NCI-H526 treated with DMSO at 0.1 percent for 48 hours (cell line): ENCODE data around the gene NEBL.
"Not testable (repeated sequence)": the region's sequence is repeated elsewhere in the genome, so short reads cannot be mapped to it uniquely, and the experiment has no call there.

ENCODE experiments used
- DNase-seq: peaks from one replicate; lab custom pipeline; 2025; lab: John Stamatoyannopoulos, UW

The NEBL gene

GRCh38 chr10:20897146-20897825 is at the start of gene NEBL:
TSS of gene NEBL (minus strand) at chr10:20897311. CDS start at chr10:20897205, 106 bp downstream.
- DNase-seq, result no peak

DNA sequence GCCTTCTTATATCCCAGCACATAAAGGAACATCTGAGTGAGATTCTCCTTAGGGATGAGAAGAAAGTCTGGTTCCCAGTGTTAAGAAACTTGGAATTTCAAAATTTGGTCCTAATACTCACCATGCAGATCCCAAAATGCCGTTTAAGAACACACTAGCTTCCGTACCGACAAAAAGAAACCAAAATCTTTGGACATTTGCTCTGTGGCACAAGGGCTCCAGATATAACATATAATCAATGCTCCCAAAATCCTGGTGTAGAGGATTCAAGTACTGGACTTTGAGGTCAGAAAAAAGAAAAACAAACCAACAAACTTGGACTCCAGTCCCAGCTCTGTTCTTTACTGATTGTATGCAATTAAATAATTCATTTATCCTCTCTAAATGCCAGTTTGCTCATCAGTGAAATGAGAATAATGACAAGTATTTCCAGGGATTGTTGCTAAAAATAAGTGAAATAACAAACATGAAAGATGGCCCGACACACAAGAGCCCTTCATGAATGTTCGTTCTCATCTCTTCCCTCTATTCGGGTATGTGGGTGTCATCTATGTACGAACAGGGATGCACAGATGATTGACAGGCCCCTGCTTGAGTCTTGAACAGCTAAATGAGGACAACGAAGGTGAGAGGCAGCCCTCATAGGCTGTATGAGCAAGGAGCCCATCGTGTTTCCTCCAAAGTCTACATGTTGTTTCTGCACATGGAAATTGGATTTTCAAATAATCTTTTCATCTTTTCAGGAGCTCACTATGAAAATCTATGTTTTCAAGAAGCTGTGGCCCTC is 48.6 kb upstream of the NEBL start:
- no peak for DNase-seq

GRCh38 chr10:20944789-20945502 is 47.8 kb upstream of the NEBL start:
- no peak for DNase-seq

DNA sequence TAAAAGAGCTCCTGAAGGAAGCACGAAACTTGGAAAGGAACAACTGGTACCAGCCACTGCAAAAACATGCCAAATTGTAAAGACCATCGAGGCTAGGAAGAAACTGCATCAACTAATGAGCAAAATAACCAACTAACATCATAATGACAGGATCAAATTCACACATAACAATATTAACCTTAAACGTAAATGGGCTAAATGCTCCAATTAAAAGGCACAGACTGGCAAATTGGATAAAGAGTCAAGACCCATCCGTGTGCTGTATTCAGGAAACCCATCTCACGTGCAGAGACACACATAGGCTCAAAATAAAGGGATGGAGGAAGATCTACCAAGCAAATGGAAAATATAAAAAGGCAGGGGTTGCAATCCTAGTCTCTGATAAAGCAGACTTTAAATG is 42.3 kb upstream of the NEBL start:
- not testable (repeated sequence) for DNase-seq

DNA sequence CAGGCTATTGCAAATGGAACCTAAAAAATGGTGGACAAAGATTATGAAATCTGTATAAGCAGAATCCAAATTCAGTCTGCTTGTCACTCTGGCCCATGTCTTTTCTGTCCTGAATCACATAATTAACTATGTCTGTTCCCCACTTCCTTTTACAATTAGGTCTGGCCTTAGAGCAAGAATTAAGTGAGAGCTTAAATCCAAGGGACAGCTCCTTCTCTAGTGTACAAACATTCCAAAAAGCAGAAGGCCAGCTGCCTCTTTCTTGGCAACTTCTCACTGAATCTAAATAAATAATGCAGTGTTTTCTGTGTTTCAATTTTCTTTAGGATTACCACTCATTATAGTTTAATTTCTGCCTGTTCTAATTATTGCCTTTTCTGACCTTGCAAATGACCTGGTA is 39.3 kb upstream of the NEBL start:
- DNase-seq, result no peak

GRCh38 chr10:20935931-20936330 is 38.8 kb upstream of the NEBL start:
- DNase-seq, result no peak

- no peak for DNase-seq
These were observed 38.2 kb upstream of the NEBL start for GRCh38 chr10:20935301-20935700.

DNA sequence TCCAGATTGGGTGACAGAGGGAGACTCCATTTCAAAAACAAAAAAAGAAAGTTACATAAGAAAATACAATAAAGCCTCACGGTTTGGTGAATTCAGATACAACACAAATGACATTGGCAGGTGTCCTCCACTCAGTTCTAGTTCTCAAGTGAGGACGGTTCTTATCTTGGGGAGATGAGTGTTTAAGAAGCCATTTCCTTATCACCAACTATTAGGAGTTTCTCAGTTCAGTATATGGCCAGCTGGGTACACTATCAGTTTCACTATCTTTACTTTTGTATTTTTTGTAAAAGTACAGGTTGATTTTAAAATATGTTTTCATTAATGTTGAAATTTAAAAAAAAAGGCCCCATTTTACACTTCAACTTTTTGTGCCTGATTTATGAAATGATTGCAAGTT is 36.6 kb upstream of the NEBL start:
- DNase-seq, result no peak

GRCh38 chr10:20932606-20933126 is 35.6 kb upstream of the NEBL start:
- no peak for DNase-seq

DNA sequence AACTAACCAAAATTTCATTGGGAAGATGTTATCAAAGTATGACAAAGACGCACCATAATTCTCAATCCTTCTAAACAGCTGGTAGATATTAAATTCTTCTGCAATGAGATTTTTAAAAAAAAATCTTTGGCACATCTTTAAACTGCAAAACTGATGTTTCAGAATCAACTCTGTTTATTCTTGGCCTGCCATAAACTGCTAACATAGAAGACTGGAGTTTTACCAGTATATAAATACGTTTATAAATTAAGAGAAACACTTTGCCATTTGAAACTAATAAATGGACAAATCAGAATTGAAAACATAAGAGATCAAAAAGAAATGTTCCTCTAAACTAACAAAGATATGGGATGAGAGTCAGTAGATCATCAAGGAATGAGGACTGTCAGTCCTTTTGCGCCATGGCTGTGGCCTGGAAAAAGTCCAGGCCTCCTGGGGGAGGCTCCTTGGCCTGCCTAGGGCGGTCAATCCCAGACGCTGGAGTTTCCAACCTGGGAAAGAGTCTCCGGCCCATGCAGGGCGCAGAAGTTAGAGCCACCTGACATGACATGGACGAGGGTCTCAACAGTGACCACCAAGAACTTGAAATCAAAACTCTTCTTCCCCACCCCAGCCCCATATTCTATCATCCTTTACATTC is 34.2 kb upstream of the NEBL start:
- DNase-seq, result no peak

DNA sequence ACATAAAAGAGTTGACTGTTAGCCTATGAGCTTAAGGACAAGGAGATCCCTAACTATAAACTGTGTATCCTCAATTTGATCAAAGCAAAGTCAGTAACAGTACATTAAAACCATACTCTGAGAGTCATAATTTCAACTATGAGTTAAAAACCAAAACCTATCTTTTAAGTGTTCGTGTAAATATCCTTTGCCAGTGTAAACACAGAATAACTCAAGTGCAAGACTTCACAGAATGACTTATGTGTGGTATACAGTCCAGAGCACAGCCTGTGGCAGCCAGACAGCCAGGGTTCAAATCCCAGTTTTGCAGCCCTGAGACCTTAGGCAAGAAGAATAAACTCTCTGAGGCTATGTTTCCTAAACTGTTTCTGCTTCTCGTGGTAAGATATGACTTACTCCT is 30.3 kb upstream of the NEBL start:
- DNase-seq, result no peak

GRCh38 chr10:20922451-20922850 is 25.3 kb upstream of the NEBL start:
- DNase-seq, result no peak

DNA sequence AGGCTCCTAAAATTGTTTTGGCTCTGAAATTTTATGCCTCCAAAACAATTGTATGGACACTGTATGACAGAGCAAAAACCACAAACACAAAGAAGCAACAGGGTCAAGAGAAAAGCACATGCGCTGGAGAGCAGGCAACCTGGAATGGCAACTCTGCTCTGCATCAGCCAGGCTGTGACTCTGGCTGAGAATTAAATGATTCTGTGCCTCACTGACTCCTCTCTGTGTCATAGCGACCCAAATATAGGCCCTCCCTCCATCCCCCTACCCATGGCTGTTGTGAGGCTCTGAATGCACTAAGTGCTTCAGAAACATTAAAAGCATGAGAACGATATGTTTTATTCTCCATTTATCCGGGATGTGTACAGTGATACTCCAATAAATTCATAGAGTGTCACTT is 24.9 kb upstream of the NEBL start:
- DNase-seq, result no peak

DNA sequence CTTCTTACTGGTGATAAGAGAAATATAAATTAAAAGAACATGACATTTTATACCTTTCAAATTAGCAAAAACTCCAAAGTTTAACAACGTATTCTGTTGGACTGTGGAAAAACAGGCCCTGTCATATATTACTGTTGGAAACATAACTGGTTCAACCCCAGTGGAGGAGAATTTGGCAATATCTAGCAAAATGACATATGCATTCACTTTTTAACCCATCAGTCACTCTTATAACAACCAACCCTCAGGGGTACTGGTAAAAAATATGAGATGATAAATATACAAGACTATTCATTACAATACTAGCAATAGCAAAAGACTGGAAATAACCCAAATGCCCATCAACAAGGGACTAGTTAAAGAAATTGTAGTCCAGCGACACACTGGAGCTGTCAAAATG is 22.9 kb upstream of the NEBL start:
- no peak for DNase-seq

- no peak for DNase-seq
These were observed 22.4 kb upstream of the NEBL start for GRCh38 chr10:20919481-20919880.

- no peak for DNase-seq
These were observed 19.9 kb upstream of the NEBL start for GRCh38 chr10:20916976-20917375.

GRCh38 chr10:20912969-20913368 is 15.9 kb upstream of the NEBL start:
- DNase-seq, result no peak

DNA sequence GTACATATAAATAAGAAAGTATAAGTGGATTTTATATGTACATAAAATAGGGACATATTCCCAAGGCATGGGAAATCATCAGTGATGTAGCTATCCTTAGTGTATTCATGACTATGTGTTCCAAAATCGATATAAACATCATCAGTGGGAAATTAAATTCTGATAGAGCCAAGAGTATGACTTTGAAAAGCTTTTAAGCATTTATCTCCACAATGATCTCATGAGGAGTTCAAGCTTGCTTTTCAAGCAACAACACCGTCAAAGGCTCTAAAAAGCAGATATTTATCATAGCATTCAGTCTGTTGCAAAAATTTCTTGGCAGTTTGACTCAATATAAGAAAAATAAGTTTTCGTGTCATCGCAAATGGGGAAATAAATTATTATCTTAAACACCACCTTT is 14.5 kb upstream of the NEBL start:
- no peak for DNase-seq

DNA sequence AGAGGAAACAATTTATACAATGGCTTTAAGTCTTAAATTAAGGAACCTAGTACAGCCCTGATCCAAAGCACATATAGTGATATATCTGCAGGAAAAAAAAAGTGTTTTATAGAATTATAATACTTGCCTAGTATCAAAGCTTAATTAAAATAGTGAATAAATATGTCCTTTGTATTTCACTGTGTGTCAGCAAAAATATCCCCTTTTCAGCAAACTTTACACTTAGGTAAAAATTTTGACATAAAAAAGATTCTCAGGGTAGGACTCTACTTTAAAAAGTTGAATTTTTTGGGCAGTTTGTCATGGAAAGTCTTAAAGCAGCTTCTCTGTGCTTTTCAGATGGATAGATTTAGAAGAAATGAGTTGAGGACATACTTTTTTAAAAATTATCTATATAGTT is 12.7 kb upstream of the NEBL start:
- no peak for DNase-seq

DNA sequence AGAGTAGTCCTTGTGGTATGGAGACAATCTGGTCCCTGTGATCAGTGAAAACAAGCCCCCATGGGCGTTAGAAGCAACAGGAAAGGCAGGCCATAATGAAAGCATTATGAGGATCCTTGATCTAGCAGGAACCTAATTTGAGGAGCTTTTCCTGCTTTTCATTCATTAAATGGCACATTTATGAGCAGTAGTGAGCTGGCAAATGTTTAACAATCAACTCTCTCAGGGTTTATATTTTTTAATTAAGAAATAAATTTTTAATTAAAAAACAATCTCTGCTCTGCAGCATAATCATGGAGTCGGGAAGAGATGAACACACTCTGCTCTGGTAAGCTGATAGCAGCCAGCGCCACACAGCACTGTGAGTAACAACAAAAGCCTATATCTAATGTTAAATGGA is 11.3 kb upstream of the NEBL start:
- DNase-seq, result no peak

DNA sequence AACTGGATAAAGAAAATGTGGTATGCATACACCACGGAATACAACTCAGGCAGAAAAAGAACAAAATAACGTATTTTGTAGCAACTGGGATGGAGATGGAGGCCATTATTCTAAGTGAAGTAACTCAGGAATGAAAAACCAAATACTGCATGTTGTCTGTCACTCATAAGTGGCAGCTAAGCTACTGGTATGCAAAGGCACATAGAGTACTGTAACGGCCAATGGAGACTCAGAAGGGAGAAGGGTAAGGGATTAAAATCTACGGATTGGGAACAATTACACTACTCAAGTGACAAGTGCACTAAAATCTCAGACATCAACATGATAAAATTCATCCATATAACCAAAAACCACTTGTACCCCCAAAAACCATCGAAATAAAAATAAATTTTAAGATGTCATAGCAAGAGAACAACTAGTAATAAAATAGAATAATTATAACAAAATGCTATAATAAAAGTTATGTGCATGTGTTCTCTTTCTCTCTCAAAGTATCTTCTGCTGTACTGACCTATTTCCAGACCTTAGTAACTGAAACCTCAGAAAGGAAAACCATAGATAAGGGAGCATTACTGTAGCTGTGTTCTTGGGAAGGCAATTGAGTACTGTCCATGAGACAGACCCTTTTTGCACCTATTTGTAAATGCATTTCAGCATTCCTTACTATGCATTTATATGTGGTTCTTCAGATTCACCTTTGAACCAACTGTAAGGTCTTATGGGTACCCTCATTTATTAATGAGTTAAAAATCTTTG is 6.7 kb upstream of the NEBL start:
- DNase-seq, result no peak

DNA sequence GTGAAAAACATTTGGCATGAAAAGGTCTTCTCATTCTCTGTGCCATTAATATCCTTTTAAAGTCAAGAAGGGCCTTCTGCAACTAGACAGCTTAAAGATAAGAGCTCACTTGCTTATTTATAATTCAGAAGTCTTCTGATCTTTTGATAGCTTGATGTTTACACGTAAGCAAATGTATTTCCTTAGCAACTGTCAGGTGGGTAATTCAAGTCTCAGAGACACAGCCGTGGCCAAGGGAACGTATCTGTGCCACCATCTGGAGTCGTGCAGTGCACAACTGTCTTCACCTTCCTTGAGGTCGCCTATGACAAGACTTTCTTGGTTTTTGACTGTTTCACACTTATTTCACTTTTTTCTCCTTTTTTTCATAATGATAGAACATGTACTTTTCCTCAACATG is 4.0 kb upstream of the NEBL start:
- DNase-seq, result no peak
